GM19324 (cell line): ENCODE measurements around the gene FAM135A.
A peak's percentile ranks its signal among the peaks of the same experiment; 100 is the strongest.

Experiments used
- ATAC-seq: cut with Tn5 transposase; IDR thresholded peaks from one replicate; pipeline ENCODE4 v1.9.1; 2021; ENCODE audit warnings: mild to moderate bottlenecking, moderate library complexity; ENCODE audit not compliant: unreplicated experiment, low FRiP score

FAM135A gene

GRCh38 chr6:70413114-70413991 is at the start of gene FAM135A:
Gene FAM135A (plus strand): TSS chr6:70413508. CDS start chr6:70428343, 14,835 bp downstream.
- peak; percentile 97 for ATAC-seq

GRCh38 chr6:70363741-70364493 is 49.4 kb upstream of the FAM135A start:
- no peak for ATAC-seq

DNA sequence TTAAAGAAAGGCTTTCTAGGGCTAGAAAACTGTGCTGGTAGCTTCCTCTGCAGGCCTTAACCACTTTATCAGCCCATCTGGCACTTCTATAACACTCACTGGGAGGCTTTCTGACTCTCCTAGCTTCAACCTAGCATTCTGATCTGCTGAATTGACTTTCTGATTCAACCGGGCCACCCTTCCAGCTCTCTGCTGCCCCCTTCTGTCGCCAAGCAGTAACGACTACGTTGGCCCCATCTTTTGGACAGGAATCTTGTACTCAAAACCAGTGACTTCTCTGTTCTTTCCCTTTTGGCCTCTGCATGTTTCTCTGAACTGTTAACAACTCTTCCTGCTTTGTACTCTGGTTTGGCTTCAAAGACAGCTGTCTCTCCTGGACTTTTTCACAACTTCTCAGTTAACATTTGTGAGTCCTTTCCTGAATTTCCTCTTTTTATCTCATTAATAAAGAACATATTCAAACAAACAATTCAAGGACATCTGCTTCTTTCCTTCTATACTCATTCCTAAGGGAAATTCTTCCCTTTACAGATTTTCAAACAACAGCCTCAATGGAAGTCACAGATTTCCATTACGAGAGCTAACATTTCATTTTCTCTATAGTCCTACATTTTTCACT is 43.9 kb upstream of the FAM135A start:
- ATAC-seq = peak; percentile 80

- no peak for ATAC-seq
These were observed 42.8 kb upstream of the FAM135A start for GRCh38 chr6:70370496-70370895.

DNA sequence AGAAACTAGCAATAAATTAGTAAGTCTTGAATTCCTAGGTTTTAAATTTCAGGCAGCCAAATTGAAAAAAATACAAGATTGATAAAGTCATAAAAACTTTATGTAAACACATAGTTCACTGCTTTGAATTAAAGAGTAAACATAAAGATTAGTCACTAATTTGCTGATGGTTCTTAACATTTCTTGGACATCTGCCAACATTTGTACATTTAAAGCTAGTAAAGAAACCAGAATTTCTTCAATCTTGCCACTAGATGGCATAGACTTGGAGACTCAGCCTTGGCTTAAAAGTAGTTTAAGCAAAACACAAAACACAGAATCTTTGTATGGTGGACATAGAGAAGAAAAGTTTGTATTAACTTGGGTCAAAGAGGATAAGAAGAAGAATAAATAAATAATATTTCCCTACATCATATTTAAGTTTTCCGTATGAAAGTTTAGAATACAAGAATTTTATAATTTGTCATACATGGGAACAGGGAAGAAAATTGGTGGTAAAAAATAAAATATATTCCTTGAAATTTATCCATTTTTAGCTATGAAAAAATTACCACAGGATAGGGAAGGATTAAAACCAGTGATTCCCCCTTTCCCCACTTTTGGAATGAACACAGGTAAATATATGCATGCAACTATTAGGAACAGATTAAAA is 41.7 kb upstream of the FAM135A start:
- no peak for ATAC-seq

- no peak for ATAC-seq
These were observed 38.1 kb upstream of the FAM135A start for GRCh38 chr6:70375166-70375565.

- ATAC-seq = no peak
These were observed 37.4 kb upstream of the FAM135A start for GRCh38 chr6:70375882-70376281.

- no peak for ATAC-seq
These were observed 36.7 kb upstream of the FAM135A start for GRCh38 chr6:70376628-70377027.

DNA sequence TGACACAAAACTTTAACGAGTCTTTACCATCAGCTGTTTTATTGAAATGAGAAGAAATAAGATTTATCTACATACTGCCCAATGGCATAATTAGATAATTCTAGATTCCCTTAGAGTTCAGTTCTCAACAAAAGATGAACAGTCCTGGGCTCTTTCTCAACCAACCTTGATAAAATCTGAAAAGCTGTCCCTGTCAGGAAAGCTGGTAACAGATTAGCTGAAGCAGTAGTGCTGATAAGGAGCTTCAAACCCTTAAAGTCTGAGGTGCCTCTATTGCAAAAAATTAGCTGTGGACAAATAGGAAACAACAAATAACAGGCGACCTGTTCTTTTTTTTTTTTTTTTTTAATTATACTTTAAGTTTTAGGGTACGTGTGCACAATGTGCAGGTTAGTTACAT is 35.9 kb upstream of the FAM135A start:
- no peak for ATAC-seq

GRCh38 chr6:70379473-70380013 is 33.8 kb upstream of the FAM135A start:
- ATAC-seq = no peak

GRCh38 chr6:70380252-70380651 is 33.1 kb upstream of the FAM135A start:
- peak; percentile 76 for ATAC-seq

DNA sequence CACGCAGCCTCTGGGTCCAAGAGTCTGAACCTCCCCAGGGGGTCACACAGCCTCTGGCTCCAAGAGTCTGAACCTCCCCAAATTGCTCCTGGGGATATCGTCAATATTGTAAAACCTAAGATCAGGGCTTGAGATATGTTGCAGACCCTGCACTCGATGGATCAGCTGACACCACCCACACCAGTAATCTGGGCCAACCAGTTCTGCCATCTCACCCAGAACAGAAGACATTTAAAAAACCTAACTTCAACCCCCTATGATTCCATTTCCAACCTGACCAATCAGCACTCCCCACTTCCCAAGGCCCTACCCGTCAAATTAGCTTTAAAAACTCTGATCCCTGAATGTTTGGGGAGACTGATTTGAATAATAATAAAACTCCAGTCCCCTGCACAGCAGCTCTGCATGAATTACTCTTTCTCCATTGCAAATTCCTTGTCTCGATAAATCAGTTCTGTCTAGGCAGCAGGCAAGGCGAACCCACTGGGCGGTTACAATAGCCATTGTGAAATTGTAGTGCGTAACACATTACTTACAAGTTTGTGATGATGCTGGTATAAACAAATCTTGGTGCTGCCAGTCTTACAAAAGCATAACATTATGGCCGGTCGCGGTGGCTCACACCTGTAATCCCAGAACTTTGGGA is 32.4 kb upstream of the FAM135A start:
- no peak for ATAC-seq

GRCh38 chr6:70381417-70381782 is 31.9 kb upstream of the FAM135A start:
- ATAC-seq = no peak

- no peak for ATAC-seq
These were observed 27.4 kb upstream of the FAM135A start for GRCh38 chr6:70385901-70386300.

GRCh38 chr6:70388814-70389213 is 24.5 kb upstream of the FAM135A start:
- no peak for ATAC-seq

GRCh38 chr6:70389261-70389660 is 24.0 kb upstream of the FAM135A start:
- no peak for ATAC-seq

DNA sequence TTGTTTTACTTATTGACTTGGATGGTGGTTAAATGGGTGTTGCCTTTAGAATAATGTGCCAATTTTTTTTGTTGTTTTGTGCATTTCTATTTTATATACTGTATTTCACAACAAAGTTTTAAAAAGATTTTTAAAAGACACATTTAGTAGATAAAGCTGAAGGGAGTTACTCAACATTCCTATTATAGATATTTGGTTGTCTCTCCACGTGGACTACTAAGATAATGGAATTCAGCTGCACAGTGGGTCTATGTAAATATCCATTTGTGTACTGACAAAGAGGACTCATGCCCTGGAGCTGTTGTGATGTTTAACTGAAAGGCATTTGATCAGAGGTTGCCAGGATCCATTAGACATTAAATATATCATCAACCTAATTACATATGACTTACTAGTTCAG is 23.2 kb upstream of the FAM135A start:
- no peak for ATAC-seq

GRCh38 chr6:70391492-70391891 is 21.8 kb upstream of the FAM135A start:
- no peak for ATAC-seq

DNA sequence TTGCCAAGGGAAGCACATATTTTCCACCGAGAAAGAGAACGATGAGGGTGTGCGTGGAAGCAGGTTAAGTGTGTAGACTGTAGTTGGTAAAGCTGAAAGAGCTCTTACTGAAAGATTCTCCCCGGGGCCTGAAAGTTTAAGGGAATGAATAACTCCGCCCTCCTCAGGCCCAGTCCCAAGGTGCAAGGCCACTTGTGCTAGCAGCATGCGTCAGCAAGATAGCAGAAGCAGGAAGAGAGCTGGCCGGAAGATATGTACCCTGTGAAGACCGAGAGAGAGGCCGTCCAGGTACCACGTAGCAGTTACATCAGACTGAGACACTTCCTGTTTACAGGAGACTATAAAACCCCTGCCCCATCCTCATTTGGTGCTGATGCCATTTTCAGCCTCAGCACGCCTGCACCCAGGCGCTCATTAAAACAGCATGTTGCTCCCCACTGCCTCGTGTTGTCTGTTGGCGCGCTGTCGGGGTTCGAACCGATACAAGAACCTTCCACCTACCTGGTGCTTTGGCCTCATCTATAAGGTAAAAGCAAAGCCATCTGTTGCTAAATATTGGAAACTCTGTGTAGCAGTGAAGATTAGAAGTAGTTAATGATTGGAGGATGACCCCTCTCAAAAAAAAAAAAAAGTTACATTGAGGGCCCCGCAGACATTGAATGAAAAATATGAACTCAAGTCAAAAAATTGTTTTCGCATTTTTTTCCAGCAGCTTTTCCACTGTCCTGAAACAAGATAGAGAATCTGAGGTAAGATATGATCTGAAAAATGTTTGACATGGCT is 18.6 kb upstream of the FAM135A start:
- no peak for ATAC-seq
